Astrocyte of the spinal cord (primary cell): ENCODE results near the gene NPY.

Source experiments
- DNase-seq: peaks from one replicate; pipeline ENCODE4 v3.0.0; 2011; ENCODE audit warnings: low read depth, low spot score
- H3K4me3 ChIP-seq: 2 replicates; pipeline ENCODE4 v1.5.1; 2011; ENCODE audit warnings: low read depth, mild to moderate bottlenecking, low read length, moderate library complexity
- in situ Hi-C: cut with HindIII; loops from 2 replicates; pipeline ENCODE4 v1.10.0; 2017; ENCODE audit warnings: low sequenced_read_pairs
- TF ChIP-seq, protein P1 (sequence below): IDR thresholded peaks from 2 replicates; pipeline ENCODE4 v1.5.1; 2012; ENCODE audit warnings: low read depth, mild to moderate bottlenecking, low read length, inconsistent platforms

The NPY gene

DNA sequence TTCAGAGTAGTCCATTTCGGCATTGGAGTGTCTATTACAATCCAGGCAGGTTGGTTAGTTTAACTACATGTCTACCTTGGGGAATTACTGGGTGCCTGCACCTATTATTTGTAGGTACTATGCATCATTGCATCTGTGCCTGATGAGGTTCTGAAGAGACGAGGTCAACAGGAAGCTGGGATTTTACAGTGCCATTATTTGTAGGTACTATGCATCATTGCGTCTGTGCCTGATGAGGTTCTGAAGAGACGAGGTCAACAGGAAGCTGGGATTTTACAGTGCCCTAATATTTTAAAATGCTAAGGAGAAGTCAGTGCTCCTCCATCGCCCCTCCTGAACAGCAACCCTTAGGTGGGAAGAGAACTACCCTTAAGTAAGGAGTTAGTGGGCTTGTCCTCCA, 41.7 kb downstream of the NPY start:
- TF ChIP-seq, protein P1, sequence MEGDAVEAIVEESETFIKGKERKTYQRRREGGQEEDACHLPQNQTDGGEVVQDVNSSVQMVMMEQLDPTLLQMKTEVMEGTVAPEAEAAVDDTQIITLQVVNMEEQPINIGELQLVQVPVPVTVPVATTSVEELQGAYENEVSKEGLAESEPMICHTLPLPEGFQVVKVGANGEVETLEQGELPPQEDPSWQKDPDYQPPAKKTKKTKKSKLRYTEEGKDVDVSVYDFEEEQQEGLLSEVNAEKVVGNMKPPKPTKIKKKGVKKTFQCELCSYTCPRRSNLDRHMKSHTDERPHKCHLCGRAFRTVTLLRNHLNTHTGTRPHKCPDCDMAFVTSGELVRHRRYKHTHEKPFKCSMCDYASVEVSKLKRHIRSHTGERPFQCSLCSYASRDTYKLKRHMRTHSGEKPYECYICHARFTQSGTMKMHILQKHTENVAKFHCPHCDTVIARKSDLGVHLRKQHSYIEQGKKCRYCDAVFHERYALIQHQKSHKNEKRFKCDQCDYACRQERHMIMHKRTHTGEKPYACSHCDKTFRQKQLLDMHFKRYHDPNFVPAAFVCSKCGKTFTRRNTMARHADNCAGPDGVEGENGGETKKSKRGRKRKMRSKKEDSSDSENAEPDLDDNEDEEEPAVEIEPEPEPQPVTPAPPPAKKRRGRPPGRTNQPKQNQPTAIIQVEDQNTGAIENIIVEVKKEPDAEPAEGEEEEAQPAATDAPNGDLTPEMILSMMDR = no peak
- in situ Hi-C loops = no loop called here
- DNase-seq = no peak
- no peak overlapping the region for H3K4me3 ChIP-seq

DNA sequence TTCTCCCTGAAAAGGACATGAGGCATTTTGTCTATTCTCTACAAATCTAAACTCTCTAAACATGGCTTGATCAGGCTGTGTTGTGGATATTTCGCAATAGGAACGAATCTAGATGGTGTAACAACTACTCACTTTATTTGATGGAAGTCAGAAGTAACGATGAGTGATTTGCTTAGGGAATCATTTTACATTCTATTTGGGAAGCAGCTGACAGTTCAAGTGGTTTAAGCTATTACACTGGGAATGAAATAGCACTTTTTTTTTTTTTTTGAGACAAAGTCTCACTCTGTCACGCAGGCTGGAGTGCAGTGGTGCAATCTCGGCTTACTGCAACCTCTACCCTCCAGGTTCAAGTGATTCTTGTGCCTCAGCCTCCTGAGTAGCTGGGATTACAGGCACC, 44.1 kb downstream of the NPY start:
- in situ Hi-C loops = no loop called here
- TF ChIP-seq, protein P1 = no peak
- no peak for DNase-seq
- no peak overlapping the region for H3K4me3 ChIP-seq

DNA sequence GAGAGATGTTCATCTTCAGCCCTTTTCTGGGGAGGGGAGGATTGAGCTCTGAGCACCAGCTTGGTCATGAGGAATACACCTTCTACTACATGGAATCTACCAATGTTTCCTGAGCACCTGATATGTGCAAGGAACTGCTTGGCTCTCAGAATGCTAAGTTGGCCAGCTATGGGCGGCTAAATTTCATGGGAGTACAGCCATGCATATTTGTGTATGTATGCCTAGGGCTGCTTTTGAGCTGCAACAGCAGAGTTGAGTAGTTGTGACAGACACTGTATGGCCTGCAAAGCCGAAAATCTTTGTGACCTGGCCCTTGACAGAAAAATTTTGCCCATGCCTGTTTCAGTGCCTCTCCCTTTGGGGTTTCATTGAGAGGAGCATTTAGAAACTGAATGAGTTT, 44.9 kb downstream of the NPY start:
- TF ChIP-seq, protein P1 = no peak
- in situ Hi-C loops = no loop called here
- H3K4me3 ChIP-seq = no peak overlapping the region
- DNase-seq = no peak

DNA sequence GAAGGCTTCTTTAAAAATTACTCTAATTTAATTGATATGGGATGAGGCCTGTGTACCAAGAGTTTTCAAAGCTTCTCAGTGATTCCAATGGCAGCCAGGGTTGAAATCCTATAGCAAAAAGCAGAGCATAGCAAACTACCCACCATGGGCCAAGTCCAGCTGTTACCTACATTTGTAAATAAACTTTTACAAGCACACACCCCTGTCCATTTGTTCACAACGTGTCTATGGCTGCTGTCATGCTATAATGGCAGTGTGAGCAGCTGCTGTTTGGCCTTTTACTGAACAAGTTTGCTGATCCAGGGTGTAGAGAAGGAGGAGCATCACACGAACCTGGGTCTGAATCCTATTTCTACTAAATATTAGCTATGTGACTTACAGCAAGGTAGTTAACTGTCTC, 50.0 kb downstream of the NPY start:
- DNase-seq = no peak
- TF ChIP-seq, protein P1 = no peak
- in situ Hi-C loops = no loop called here
- H3K4me3 ChIP-seq = no peak overlapping the region

DNA sequence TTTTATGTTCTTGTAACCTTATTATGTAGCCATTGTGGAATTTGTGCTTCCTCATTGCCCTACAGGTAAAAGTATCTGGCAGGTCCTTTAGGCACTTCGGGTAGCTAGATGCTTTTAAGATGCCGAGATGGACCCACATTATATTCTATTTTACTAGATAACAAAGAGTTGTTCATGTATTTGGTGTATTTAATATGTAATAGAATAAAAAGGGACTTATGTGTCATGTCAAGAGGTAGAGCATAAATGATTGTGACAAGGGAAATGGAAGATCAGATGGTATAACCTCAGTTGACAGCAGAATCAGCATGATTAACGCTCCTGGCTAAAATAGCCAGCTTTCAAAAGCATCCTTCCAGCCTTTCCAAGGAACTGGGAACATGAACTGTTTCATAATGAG, 50.6 kb downstream of the NPY start:
- no peak overlapping the region for H3K4me3 ChIP-seq
- in situ Hi-C loops = no loop called here
- TF ChIP-seq, protein P1 = no peak
- no peak for DNase-seq

DNA sequence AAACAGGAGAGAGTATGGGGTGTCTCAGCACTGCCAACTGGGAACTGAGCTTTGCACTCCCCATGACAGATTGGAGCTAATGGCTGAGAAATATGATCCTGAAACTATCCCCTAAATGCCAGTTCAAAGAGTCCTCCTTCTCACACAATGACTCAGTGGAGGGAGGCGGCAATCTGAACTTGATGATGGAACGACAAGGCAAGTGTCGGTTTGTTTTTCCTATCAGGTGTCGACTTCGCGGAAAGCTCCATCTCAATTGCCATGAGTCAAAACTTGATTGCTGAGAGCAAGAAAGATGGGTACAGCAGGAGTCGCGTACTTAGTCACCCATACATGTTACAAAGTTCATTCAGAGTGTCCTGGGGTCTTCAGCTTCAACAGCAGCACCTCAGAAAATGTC, 52.5 kb downstream of the NPY start:
- TF ChIP-seq, protein P1 = no peak
- no peak for DNase-seq
- H3K4me3 ChIP-seq = no peak overlapping the region
- in situ Hi-C loops = no loop called here

DNA sequence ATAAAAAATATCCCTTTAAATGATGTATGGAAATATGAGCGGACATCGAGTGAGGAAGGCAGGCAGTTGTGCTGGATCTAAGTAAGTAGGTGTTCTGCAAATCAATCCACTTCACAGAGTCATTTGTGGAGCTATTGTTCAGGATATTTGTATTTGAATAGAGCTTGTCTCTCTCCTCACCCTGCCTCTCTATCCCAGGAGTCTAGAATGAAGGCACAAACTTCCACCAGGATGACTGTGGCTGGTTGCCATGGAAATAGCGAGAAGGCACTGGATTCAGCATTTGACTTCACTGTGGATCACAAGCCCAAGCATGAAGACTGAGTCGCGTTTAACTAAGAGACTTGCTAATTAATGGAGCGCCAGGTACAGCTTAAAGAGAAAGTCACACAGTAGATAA, 53.2 kb downstream of the NPY start:
- TF ChIP-seq, protein P1 = no peak
- in situ Hi-C loops = no loop called here
- no peak overlapping the region for H3K4me3 ChIP-seq
- no peak for DNase-seq
